Right lobe of liver (tissue), 4 donors: ENCODE measurements around the gene KCTD14.

Experiments
- CTCF ChIP-seq, 4 donors: fragments of 200-600 bp in 3 of 4; fragments of 450-650 bp in 1 of 4; IDR thresholded peaks; one replicate each; pipeline versions ENCODE4 v1.5.1 to v1.8.0; 2016 to 2022; ENCODE audit warnings: antibody characterized with exemption in 4 of 4, mild to moderate bottlenecking in 2 of 4
- POLR2A ChIP-seq: fragments of 450-650 bp; IDR thresholded peaks from one replicate; pipeline ENCODE4 v1.6.1; 2017; ENCODE audit warnings: antibody characterized with exemption, mild to moderate bottlenecking
- donor health status: DM: no; HTN: no; CAD: no.
- donor health status: DM: no; HTN: no; CAD: no.
- donor health status: DM: no; HTN: yes; CAD: no.

GRCh38 chr11:78070621-78071020 lies 47.5 kb upstream of the KCTD14 start:
- TF ChIP-seq CTCF (IDR thresholded peaks at IDR 0.05) (no peak), POLR2A (no peak)
